Activated naive CD4-positive, alpha-beta T cell treated with anti-CD3 and anti-CD28 coated beads, Interleukin-2, amount 50 U/mL, for 72 hours (primary cell): ENCODE data around the gene NAGS. TPM values are rescaled to one million over a fixed set of nuclear protein-coding genes. Genes with fewer than 3 reads are reported as not detected.
"Not testable (repeated sequence)": the region's sequence is repeated elsewhere in the genome, so short reads cannot be mapped to it uniquely, and the experiment has no call there.

ENCODE experiments used
- ATAC-seq, 2 donors: fragments of 150-1000 bp; cut with Tn5 transposase; 2 replicates each; pipeline ENCODE4 v1.10.0; 2021; ENCODE audit warnings: mild to moderate bottlenecking in 2 of 2, moderate library complexity in 2 of 2
- DNase-seq, 2 donors: peaks; one replicate each; pipeline ENCODE4 v3.0.0; 2021 to 2022; ENCODE audit warnings: low spot score in 2 of 2
- H3K27ac Mint-ChIP-seq, 2 donors: one replicate each; pipeline ENCODE4 v1.8.0; 2022; ENCODE audit warnings: mild to moderate bottlenecking in 2 of 2, mixed read lengths in 2 of 2
- H3K36me3 Mint-ChIP-seq, 2 donors: one replicate each; pipeline ENCODE4 v1.8.0; 2022; ENCODE audit warnings: mixed read lengths in 2 of 2
- H3K9me3 Mint-ChIP-seq, 2 donors: one replicate each; pipeline ENCODE4 v1.8.0; 2022; ENCODE audit warnings: mixed read lengths in 2 of 2
- total RNA-seq, 2 donors: library from RNA; stranded (reverse); gene quantifications; one replicate each; pipeline ENCODE4 v1.2.3, GENCODE V29; 2022

Gene NAGS
- total RNA-seq, 2 donors from 2014 or later: 0.18 to 3.0 TPM

DNA sequence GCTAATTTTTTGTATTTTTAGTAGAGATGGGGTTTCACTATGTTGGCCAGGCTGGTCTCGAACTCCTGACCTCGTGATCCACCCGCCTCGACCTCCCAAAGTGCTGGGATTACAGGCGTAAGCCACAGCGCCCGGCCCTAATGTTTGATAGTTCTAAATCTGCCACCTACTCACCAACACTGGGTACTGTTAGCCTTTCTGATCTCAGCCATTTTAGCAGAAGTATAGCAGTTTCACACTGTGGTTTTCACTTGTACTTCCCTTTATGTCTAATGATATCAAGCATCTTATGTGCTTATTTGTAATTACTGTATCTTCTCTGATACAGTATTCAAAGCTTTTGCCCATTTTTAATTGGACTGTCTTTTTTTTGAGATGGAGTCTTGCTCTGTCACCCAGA is 42.5 kb downstream of the NAGS start:
- H3K27ac Mint-ChIP-seq, ATAC-seq, H3K36me3 Mint-ChIP-seq, H3K9me3 Mint-ChIP-seq, DNase-seq: not testable (repeated sequence)

DNA sequence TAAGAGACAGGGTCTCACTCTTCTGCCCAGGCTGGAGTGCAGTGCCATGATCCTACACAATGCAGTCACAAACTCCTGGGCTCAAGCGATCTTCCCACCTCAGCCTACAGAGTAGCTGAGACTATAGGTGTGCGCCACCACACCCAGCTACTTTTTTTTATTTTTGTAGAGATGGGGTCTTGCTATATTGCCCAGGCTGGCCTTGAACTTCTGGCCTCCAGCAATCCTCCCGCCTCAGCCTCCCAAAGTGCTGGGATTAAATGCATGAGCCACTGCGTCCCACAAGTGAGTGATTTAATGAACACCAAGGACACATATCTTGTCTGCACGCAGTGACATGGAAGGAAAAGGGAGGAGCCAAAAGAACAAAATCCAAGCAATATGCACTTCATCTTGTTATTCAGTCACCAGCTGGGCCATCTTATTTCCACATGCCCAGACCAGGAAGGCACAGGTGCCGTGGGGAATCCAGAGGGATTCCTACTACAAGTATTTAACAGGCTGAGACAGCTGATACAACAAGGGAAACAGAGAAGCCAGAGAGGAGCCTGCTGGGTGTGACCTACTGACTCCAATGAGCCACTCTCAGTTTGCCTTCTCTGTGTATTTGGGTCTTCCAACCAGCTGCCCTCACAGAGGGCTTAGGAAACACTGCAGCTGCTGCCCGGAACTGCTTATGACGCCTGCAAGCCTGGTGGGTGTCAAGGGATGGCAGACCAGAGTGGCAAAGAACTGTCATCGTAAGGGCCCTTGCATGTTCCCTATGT is 45.1 kb downstream of the NAGS start:
- Mint-ChIP-seq H3K9me3 (no peaks in the 10 kb centered on the region), H3K36me3 (peaks cover 5 to 12% of the 10 kb centered on the region in 2 donors), H3K27ac (peak overlapping the region in 1 of 2 donors; percentile 22)
- no peak for DNase-seq
- ATAC-seq: no peak

DNA sequence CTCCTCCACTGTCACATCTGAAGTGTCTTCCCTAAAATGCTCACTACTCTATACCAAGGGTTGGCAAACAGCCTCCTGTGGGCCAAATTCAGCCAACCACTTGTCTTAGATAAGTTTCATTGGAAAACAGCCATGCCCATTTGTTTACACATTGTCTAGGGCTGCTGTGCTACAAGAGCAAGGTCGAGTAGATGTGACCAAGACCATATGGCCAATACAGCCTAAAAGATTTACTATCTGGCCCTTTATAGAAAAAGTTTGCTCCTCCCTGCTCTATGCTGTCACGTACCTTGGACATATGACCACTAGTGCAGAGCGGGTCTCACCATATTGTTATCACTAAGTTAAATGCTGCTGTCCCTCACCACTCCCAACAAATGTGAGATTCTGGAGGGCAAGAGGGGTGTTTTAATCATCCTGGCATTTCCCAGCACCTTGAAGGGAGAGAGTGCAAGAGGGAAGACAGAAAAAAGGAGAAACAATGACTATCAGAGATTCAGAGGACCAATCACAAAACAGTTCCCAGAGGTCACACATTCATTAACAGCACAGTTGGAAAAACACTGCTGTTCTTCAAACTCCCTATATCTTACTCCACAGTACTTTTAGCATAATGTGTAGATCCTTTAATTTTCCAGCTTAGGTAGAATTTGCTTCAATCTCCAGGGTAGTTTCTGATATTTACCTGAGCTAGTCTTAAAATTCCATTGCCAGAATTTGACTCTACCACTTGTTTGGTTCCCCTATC is 48.9 kb downstream of the NAGS start:
- Mint-ChIP-seq H3K36me3 (peaks cover 5 to 9% of the 10 kb centered on the region in 2 donors), H3K9me3 (no peaks in the 10 kb centered on the region), H3K27ac (peak overlapping the region in 1 of 2 donors; percentile 16)
- DNase-seq (no peak), ATAC-seq (no peak)

Other genes starting within 250 kb of the NAGS start
- not detected for gene SOST, start 245.8 kb upstream of the NAGS start, total RNA-seq
- gene DUSP3, start 225.6 kb upstream of the NAGS start, total RNA-seq: 10 to 100 TPM; 15.2 to 24.8 TPM
- not detected for gene CFAP97D1, start 224.2 kb upstream of the NAGS start, total RNA-seq
- gene MPP3, start 171.5 kb upstream of the NAGS start, total RNA-seq: under 1 TPM in 1 of 2 donors, not detected in 1; 0.99 TPM
- gene CD300LG, start 157.4 kb upstream of the NAGS start, total RNA-seq: not detected
- gene MPP2, start 97.1 kb upstream of the NAGS start, total RNA-seq: 1 to 10 TPM; 4.6 to 6.0 TPM
- gene PPY, start 62.1 kb upstream of the NAGS start, total RNA-seq: not detected
- not detected for gene PYY, start 50.7 kb upstream of the NAGS start, total RNA-seq
- gene TMEM101, start 10.3 kb downstream of the NAGS start, total RNA-seq: 10 to 100 TPM; 32.8 to 43.6 TPM
- gene LSM12, start 62.0 kb downstream of the NAGS start, total RNA-seq: 10 to 100 TPM; 71.4 to 73.5 TPM
- gene G6PC3, start 66.1 kb downstream of the NAGS start, total RNA-seq: 10 to 100 TPM; 17.7 to 20.3 TPM
- gene HDAC5, start 119.0 kb downstream of the NAGS start, total RNA-seq: 10 to 100 TPM; 17.3 to 27.8 TPM
- 10 to 100 TPM; 23.7 to 25.0 TPM for gene HROB, start 137.3 kb downstream of the NAGS start, total RNA-seq
- gene ASB16, start 166.1 kb downstream of the NAGS start, total RNA-seq: under 1 TPM; 0.39 to 0.52 TPM
- gene TMUB2, start 182.3 kb downstream of the NAGS start, total RNA-seq: 10 to 100 TPM; 27.4 to 50.4 TPM
- gene ATXN7L3, start 195.3 kb downstream of the NAGS start, total RNA-seq: 10 to 100 TPM; 81.1 to 94.4 TPM
- gene UBTF, start 215.1 kb downstream of the NAGS start, total RNA-seq: 100 to 1,000 TPM; 112 to 134 TPM